Measurements from ENCODE around the gene SPOUT1. TPM values are rescaled to one million over a fixed set of nuclear protein-coding genes. Genes with fewer than 3 reads are reported as not detected.

The SPOUT1 gene
- total and polyA plus RNA-seq, 2 donors (not counting 1 experiment from before 2014, with no cell fraction given) = 7.4 to 9.0 TPM

DNA sequence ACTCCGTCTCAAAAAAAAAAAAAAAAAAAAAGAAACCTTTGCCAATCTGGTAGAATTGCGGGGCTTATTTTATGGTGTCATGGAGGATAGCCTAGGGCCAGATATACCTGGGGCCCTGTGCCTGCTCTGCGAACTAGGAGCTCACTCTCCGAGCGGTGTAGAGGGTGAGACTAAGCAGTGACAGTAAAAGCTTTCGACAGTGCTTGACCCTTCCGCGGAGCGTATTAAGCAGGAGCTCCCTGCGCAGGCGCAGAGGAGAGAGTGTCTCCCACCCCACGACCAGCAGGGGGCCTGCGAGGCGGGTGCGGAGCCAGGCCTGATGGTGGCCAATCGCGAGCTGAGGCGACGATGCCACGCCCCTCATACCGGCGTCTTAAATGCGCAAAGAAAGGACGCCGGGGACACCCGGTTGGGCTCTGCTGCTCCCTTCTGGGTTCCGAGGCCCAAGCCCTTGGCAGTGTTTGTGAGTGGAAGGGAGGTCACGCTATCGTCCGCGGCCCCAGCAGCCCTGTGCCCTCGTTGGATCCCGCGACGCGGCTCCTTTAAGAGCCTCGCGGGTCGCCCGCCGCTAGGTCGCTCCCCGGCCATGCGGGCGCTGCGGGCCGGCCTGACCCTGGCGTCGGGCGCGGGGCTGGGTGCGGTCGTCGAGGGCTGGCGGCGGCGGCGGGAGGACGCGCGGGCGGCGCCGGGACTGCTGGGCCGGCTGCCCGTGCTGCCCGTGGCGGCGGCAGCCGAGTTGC lies 11.3 kb downstream of the SPOUT1 start, which contains the start of gene ENDOG:
Gene ENDOG (plus strand): TSS at position 402 of the 740 bp plus-strand sequence. CDS start 185 bp downstream, at position 587.
- Histone ChIP-seq H4K20me1 (ENCODE audit: control insufficient read depth, extremely low read depth, insufficient read depth, low read length) (no peaks in the 10 kb centered on the region), H3K79me2 (ENCODE audit: control insufficient read depth, insufficient read depth, low read length) (peaks cover 2% of the 10 kb centered on the region), H3K4me3 (replicated peaks in 1 of 4; ENCODE audit: control extremely low read depth in 1 of 4, insufficient read depth in 1 of 4, low read depth in 3 of 4, low read length in 4 of 4) (peak within 1 kb of the TSS; percentile 60 to 65 (median 64)), H3K4me2 (ENCODE audit: extremely low read depth, insufficient read depth, low read length) (peak within 1 kb of the TSS; percentile 81), H3K9me3 (ENCODE audit: control insufficient read depth, insufficient read depth, low read depth, low read length) (no peaks in the 10 kb centered on the region), H3K9ac (ENCODE audit: insufficient read depth, low read length) (peak within 1 kb of the TSS; percentile 77), H3K27ac (ENCODE audit: insufficient read depth, low read length) (peak within 1 kb of the TSS; percentile 67), H3K4me1 (ENCODE audit: control insufficient read depth, extremely low read depth, insufficient read depth, low read length) (peaks cover 7% of the 10 kb centered on the region), H3K27me3 (ENCODE audit: control insufficient read depth, insufficient read depth, low read length) (no peaks in the 10 kb centered on the region), H2AFZ (ENCODE audit: low read length) (peak within 1 kb of the TSS; percentile 94), H3K36me3 (ENCODE audit: control insufficient read depth, insufficient read depth, low read length) (peaks cover 11% of the 10 kb centered on the region)
- DNase-seq (ENCODE audit: low read depth in 2 of 2) = peak; percentile 91 to 96
- TF ChIP-seq, protein P1, sequence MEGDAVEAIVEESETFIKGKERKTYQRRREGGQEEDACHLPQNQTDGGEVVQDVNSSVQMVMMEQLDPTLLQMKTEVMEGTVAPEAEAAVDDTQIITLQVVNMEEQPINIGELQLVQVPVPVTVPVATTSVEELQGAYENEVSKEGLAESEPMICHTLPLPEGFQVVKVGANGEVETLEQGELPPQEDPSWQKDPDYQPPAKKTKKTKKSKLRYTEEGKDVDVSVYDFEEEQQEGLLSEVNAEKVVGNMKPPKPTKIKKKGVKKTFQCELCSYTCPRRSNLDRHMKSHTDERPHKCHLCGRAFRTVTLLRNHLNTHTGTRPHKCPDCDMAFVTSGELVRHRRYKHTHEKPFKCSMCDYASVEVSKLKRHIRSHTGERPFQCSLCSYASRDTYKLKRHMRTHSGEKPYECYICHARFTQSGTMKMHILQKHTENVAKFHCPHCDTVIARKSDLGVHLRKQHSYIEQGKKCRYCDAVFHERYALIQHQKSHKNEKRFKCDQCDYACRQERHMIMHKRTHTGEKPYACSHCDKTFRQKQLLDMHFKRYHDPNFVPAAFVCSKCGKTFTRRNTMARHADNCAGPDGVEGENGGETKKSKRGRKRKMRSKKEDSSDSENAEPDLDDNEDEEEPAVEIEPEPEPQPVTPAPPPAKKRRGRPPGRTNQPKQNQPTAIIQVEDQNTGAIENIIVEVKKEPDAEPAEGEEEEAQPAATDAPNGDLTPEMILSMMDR (conservative IDR thresholded peaks at IDR 0.05 in 1 of 2, IDR thresholded peaks at IDR 0.05 in 1 of 2; ENCODE audit: low read depth in 1 of 2, low read length in 2 of 2) = peak; percentile 94 to 95
- no peak for TF ChIP-seq EZH2 (IDR thresholded peaks at IDR 0.05; ENCODE audit: low read length, missing control alignments)

DNA sequence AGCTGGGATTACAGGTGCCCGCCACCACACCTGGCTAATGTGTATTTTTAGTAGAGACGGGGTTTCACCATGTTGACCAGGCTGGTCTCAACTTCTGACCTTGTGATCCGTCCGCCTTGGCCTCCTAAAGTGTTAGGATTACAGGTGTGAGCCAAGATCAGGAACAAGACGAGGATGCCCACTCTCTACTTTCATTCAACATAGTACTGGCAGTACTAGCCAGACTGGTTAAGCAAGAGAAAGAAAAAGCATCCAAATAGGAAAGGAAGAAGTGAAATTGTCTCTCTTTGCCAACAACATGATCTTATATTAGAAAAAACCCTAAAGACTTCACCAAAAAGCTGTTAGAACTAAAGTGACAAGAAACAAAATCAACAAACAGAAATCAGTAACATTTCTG lies 18.7 kb downstream of the SPOUT1 start:
- H2AFZ ChIP-seq (ENCODE audit: low read length) = no peak overlapping the region
- DNase-seq (ENCODE audit: low read depth in 2 of 2) = no peak
- no peaks in the 10 kb centered on the region for H3K27me3 ChIP-seq (ENCODE audit: control insufficient read depth, insufficient read depth, low read length)
- no peaks in the 10 kb centered on the region for H4K20me1 ChIP-seq (ENCODE audit: control insufficient read depth, extremely low read depth, insufficient read depth, low read length)
- no peak overlapping the region for H3K4me2 ChIP-seq (ENCODE audit: extremely low read depth, insufficient read depth, low read length)
- H3K9me3 ChIP-seq (ENCODE audit: control insufficient read depth, insufficient read depth, low read depth, low read length) = no peaks in the 10 kb centered on the region
- H3K4me1 ChIP-seq (ENCODE audit: control insufficient read depth, extremely low read depth, insufficient read depth, low read length) = no peaks in the 10 kb centered on the region
- H3K9ac ChIP-seq (ENCODE audit: insufficient read depth, low read length) = no peak overlapping the region
- no peak overlapping the region for H3K4me3 ChIP-seq (replicated peaks in 1 of 4; ENCODE audit: control extremely low read depth in 1 of 4, insufficient read depth in 1 of 4, low read depth in 3 of 4, low read length in 4 of 4)
- H3K36me3 ChIP-seq (ENCODE audit: control insufficient read depth, insufficient read depth, low read length) = peaks cover 12% of the 10 kb centered on the region
- H3K79me2 ChIP-seq (ENCODE audit: control insufficient read depth, insufficient read depth, low read length) = no peaks in the 10 kb centered on the region
- TF ChIP-seq, protein P1 (conservative IDR thresholded peaks at IDR 0.05 in 1 of 2, IDR thresholded peaks at IDR 0.05 in 1 of 2; ENCODE audit: low read depth in 1 of 2, low read length in 2 of 2) = no peak
- no peak for TF ChIP-seq EZH2 (IDR thresholded peaks at IDR 0.05; ENCODE audit: low read length, missing control alignments)
- no peak overlapping the region for H3K27ac ChIP-seq (ENCODE audit: insufficient read depth, low read length)

DNA sequence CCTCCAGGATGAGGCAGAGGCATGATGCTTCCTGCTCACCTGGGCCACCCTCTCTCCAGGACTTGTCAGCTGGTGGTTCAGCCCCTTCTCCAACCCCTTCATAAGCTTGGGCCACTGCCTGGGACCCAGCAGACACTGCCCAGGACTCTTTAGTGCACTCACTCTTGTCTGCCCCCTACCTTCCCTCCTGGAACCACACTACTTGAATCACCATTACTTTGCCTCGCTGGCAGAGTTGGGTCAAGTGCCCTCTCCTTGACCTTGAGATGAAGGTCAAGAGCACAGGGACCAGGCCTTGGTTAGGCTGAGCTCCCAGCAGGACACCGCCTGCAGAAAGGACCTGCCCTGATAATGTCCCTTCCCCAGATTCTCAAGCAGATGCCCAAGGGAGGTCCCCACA lies 19.8 kb downstream of the SPOUT1 start:
- Histone ChIP-seq H3K4me1 (ENCODE audit: control insufficient read depth, extremely low read depth, insufficient read depth, low read length) (no peaks in the 10 kb centered on the region), H3K9ac (ENCODE audit: insufficient read depth, low read length) (no peak overlapping the region), H3K27ac (ENCODE audit: insufficient read depth, low read length) (no peak overlapping the region), H3K27me3 (ENCODE audit: control insufficient read depth, insufficient read depth, low read length) (no peaks in the 10 kb centered on the region), H2AFZ (ENCODE audit: low read length) (no peak overlapping the region), H3K9me3 (ENCODE audit: control insufficient read depth, insufficient read depth, low read depth, low read length) (no peaks in the 10 kb centered on the region), H3K4me2 (ENCODE audit: extremely low read depth, insufficient read depth, low read length) (no peak overlapping the region), H3K79me2 (ENCODE audit: control insufficient read depth, insufficient read depth, low read length) (no peaks in the 10 kb centered on the region), H3K4me3 (replicated peaks in 1 of 4; ENCODE audit: control extremely low read depth in 1 of 4, insufficient read depth in 1 of 4, low read depth in 3 of 4, low read length in 4 of 4) (no peak overlapping the region), H4K20me1 (ENCODE audit: control insufficient read depth, extremely low read depth, insufficient read depth, low read length) (no peaks in the 10 kb centered on the region), H3K36me3 (ENCODE audit: control insufficient read depth, insufficient read depth, low read length) (peaks cover 16% of the 10 kb centered on the region)
- TF ChIP-seq EZH2 (IDR thresholded peaks at IDR 0.05; ENCODE audit: low read length, missing control alignments) = no peak
- TF ChIP-seq, protein P1 (conservative IDR thresholded peaks at IDR 0.05 in 1 of 2, IDR thresholded peaks at IDR 0.05 in 1 of 2; ENCODE audit: low read depth in 1 of 2, low read length in 2 of 2) = peak in 1 of 2 donors; percentile 7
- no peak for DNase-seq (ENCODE audit: low read depth in 2 of 2)

Data from fibroblast of lung (primary cell).